ENCODE data around the gene CLASP1. TPM values are rescaled to one million over a fixed set of nuclear protein-coding genes. Genes with fewer than 3 reads are reported as not detected.

The CLASP1 gene
- total and polyA plus RNA-seq, 2 donors (not counting 3 experiments of a cell fraction or from before 2014, with no cell fraction given), result 10.0 to 57.9 TPM

- no peak overlapping the region for H3K4me3 ChIP-seq (replicated peaks in 1 of 3; ENCODE audit: insufficient read depth in 1 of 3, low read depth in 1 of 3, low read length in 3 of 3)
- H3K9me1 ChIP-seq (replicated peaks; ENCODE audit: control insufficient read depth, extremely low read depth, insufficient read depth, low read length), result no peaks in the 10 kb centered on the region
- H3K4me2 ChIP-seq (ENCODE audit: insufficient read depth, low read length), result no peak overlapping the region
- CTCF ChIA-PET, result no interaction called here
- intact Hi-C loops (cut with micrococcal nuclease), result no loop called here
- H3K36me3 ChIP-seq (ENCODE audit: control insufficient read depth in 2 of 2, extremely low read depth in 1 of 2, insufficient read depth in 2 of 2, low read length in 2 of 2), result no peaks in the 10 kb centered on the region
- TF ChIP-seq MAX (IDR thresholded peaks at IDR 0.05; ENCODE audit: insufficient read depth, insufficient read length), result no peak
- TF ChIP-seq FOS (IDR thresholded peaks at IDR 0.05; ENCODE audit: borderline replicate concordance, insufficient read depth, low read length), result no peak
- no peak for TF ChIP-seq POLR2AphosphoS5 (IDR thresholded peaks at IDR 0.05; ENCODE audit: insufficient read depth, low read depth, low read length)
- TF ChIP-seq GATA2 (IDR thresholded peaks at IDR 0.05; ENCODE audit: insufficient read depth, insufficient read length, low read depth, low read length), result no peak
- TF ChIP-seq MYC (IDR thresholded peaks at IDR 0.05; ENCODE audit: low read depth, low read length), result no peak
- H3K9me3 ChIP-seq (replicated peaks; ENCODE audit: control insufficient read depth, insufficient read depth, low read length), result peaks cover 7% of the 10 kb centered on the region
- H3K79me2 ChIP-seq (ENCODE audit: control insufficient read depth, insufficient read depth, low read length), result no peaks in the 10 kb centered on the region
- no peaks in the 10 kb centered on the region for H3K4me1 ChIP-seq (ENCODE audit: control insufficient read depth, extremely low read depth, insufficient read depth, low read length)
- dilution Hi-C loops (cut with MboI; ENCODE audit: extremely low pct_ligation_motif_present, low sequenced_read_pairs), result no loop called here
- no peaks in the 10 kb centered on the region for H4K20me1 ChIP-seq (replicated peaks; ENCODE audit: control insufficient read depth, extremely low read depth, insufficient read depth, low read length)
- BruUV-seq (replicated peaks), result no TSS peak
- no peak overlapping the region for H3K9ac ChIP-seq (replicated peaks; ENCODE audit: extremely low read depth, insufficient read depth, low read length)
- H3K27ac ChIP-seq (ENCODE audit: insufficient read depth, low read depth, low read length), result no peak overlapping the region
- H3K27me3 ChIP-seq (ENCODE audit: control insufficient read depth in 2 of 2, insufficient read depth in 2 of 2, low read length in 2 of 2), result peaks cover 0 to 3% of the 10 kb centered on the region in 2 experiments
- FAIRE-seq, result no peak
- POLR2A ChIA-PET, result no interaction called here
- no peak overlapping the region for H2AFZ ChIP-seq (ENCODE audit: low read depth, low read length)
- DNase-seq (ENCODE audit: low read depth, low spot score), result no peak
These were observed 37.0 kb upstream of the CLASP1 start for GRCh38 chr2:121686218-121686617.

GRCh38 chr2:121682396-121683298, 33.4 kb upstream of the CLASP1 start:
- intact Hi-C loops (cut with micrococcal nuclease), result no loop called here
- CTCF ChIA-PET, result interaction anchor here (1.4 kb wide), 1 partner anchor 152 kb away, joined by 3 read pairs; the partner anchor contains the start of gene RNU4ATAC

More at GRCh38 chr2:121682396-121683298, 33.4 kb upstream of the CLASP1 start:
- no peaks in the 10 kb centered on the region for H4K20me1 ChIP-seq (replicated peaks; ENCODE audit: control insufficient read depth, extremely low read depth, insufficient read depth, low read length)
- TF ChIP-seq MYC (IDR thresholded peaks at IDR 0.05; ENCODE audit: low read depth, low read length) (no peak), EZH2 (IDR thresholded peaks at IDR 0.05; ENCODE audit: borderline replicate concordance, low read depth, low read length, severe bottlenecking) (no peak), MAX (IDR thresholded peaks at IDR 0.05; ENCODE audit: insufficient read depth, insufficient read length) (no peak), FOS (IDR thresholded peaks at IDR 0.05; ENCODE audit: borderline replicate concordance, insufficient read depth, low read length) (no peak), GATA2 (IDR thresholded peaks at IDR 0.05; ENCODE audit: insufficient read depth, insufficient read length, low read depth, low read length) (no peak), POLR2AphosphoS5 (IDR thresholded peaks at IDR 0.05; ENCODE audit: insufficient read depth, low read depth, low read length) (no peak), CTCF (IDR thresholded peaks at IDR 0.05; ENCODE audit: extremely low read depth in 1 of 2, insufficient read depth in 1 of 2, low read depth in 1 of 2, low read length in 2 of 2) (no peak), JUN (IDR thresholded peaks at IDR 0.05; ENCODE audit: borderline replicate concordance, insufficient read depth, insufficient read length, low read depth) (no peak), POLR2A (IDR thresholded peaks at IDR 0.05; ENCODE audit: low read depth, low read length) (no peak)
- FAIRE-seq, result no peak
- POLR2A ChIA-PET, result no interaction called here
- peaks cover 0 to 3% of the 10 kb centered on the region in 2 experiments for H3K27me3 ChIP-seq (ENCODE audit: control insufficient read depth in 2 of 2, insufficient read depth in 2 of 2, low read length in 2 of 2)
- H3K4me3 ChIP-seq (replicated peaks in 1 of 3; ENCODE audit: insufficient read depth in 1 of 3, low read depth in 1 of 3, low read length in 3 of 3), result no peak overlapping the region
- no peaks in the 10 kb centered on the region for H3K79me2 ChIP-seq (ENCODE audit: control insufficient read depth, insufficient read depth, low read length)
- no peaks in the 10 kb centered on the region for H3K4me1 ChIP-seq (ENCODE audit: control insufficient read depth, extremely low read depth, insufficient read depth, low read length)
- no peaks in the 10 kb centered on the region for H3K36me3 ChIP-seq (ENCODE audit: control insufficient read depth in 2 of 2, extremely low read depth in 1 of 2, insufficient read depth in 2 of 2, low read length in 2 of 2)
- no TSS peak for BruUV-seq (replicated peaks)
- DNase-seq (ENCODE audit: low read depth, low spot score), result no peak
- dilution Hi-C loops (cut with MboI; ENCODE audit: extremely low pct_ligation_motif_present, low sequenced_read_pairs), result no loop called here
- no peak overlapping the region for H3K9ac ChIP-seq (replicated peaks; ENCODE audit: extremely low read depth, insufficient read depth, low read length)
- peaks cover 7% of the 10 kb centered on the region for H3K9me3 ChIP-seq (replicated peaks; ENCODE audit: control insufficient read depth, insufficient read depth, low read length)
- no peak overlapping the region for H3K27ac ChIP-seq (ENCODE audit: insufficient read depth, low read depth, low read length)
- H3K9me1 ChIP-seq (replicated peaks; ENCODE audit: control insufficient read depth, extremely low read depth, insufficient read depth, low read length), result no peaks in the 10 kb centered on the region
- no peak overlapping the region for H3K4me2 ChIP-seq (ENCODE audit: insufficient read depth, low read length)
- H2AFZ ChIP-seq (ENCODE audit: low read depth, low read length), result no peak overlapping the region

Data from endothelial cell of umbilical vein (primary cell).